PC-3 (cell line): ENCODE measurements around the gene ECD. TPM values are rescaled to one million over a fixed set of nuclear protein-coding genes. Genes with fewer than 3 reads are reported as not detected.
A peak's percentile ranks its signal among the peaks of the same experiment; 100 is the strongest.

Experiments used
- ATAC-seq: fragments of 200-7000 bp; cut with Tn5 transposase; 2 replicates; pipeline ENCODE4 v1.9.1; 2020; ENCODE audit warnings: mild to moderate bottlenecking, moderate library complexity
- BruUV-seq: library from RNA; stranded (reverse); fragments of 400-500 nt; replicated peaks from 2 replicates; lab custom pipeline; 2021; lab: Mats Ljungman, UMichigan
- CTCF ChIA-PET: fragments of 300-600 bp; sonication (Branson Sonifier 250); formaldehyde crosslinking; loops from one replicate; lab custom pipeline; 2022; ENCODE audit warnings: antibody characterized with exemption; lab: Charles Lee
- POLR2A ChIA-PET: fragments of 300-600 bp; sonication (Branson Sonifier 250); formaldehyde crosslinking; loops from one replicate; lab custom pipeline; 2022; ENCODE audit warnings: antibody characterized with exemption; ENCODE audit not compliant: unreplicated experiment; lab: Charles Lee
- DNase-seq: peaks from one replicate; pipeline ENCODE4 v3.0.0-alpha.2; 2015
- H2AFZ ChIP-seq: fragments of 300-600 bp; sonication (generic); 2 replicates; pipeline ENCODE4 v1.6.0; 2016; ENCODE audit warnings: antibody characterized with exemption, low read length
- H3F3A ChIP-seq: fragments of 300-600 bp; sonication (generic); one replicate; pipeline ENCODE4 v1.6.0; 2017; ENCODE audit warnings: antibody characterized with exemption, low read length, control low read depth, mild to moderate bottlenecking; ENCODE audit not compliant: unreplicated experiment
- H3K27ac ChIP-seq: fragments of 300-600 bp; sonication (generic); 2 replicates; pipeline ENCODE4 v1.5.1; 2016; ENCODE audit warnings: mild to moderate bottlenecking, low read length
- H3K27me3 ChIP-seq: fragments of 300-600 bp; sonication (generic); 2 replicates; pipeline ENCODE4 v1.6.1; 2016; ENCODE audit warnings: low read length, mixed read lengths
- H3K36me3 ChIP-seq: fragments of 300-600 bp; sonication (generic); 2 replicates; pipeline ENCODE4 v1.6.1; 2016; ENCODE audit warnings: low read depth, mixed run types, low read length, mixed read lengths
- H3K4me1 ChIP-seq: fragments of 300-600 bp; sonication (generic); 2 replicates; pipeline ENCODE4 v1.5.1; 2016; ENCODE audit warnings: low read length; ENCODE audit not compliant: insufficient read depth
- H3K4me2 ChIP-seq: fragments of 300-600 bp; sonication (generic); 2 replicates; pipeline ENCODE4 v1.6.0; 2016; ENCODE audit warnings: low read length
- H3K4me3 ChIP-seq: fragments of 300-600 bp; sonication (generic); 2 replicates; pipeline ENCODE4 v1.5.1; 2016; ENCODE audit warnings: mild to moderate bottlenecking, low read length, mixed read lengths
- H3K79me2 ChIP-seq: fragments of 300-600 bp; sonication (generic); 2 replicates; pipeline ENCODE4 v1.6.1; 2017; ENCODE audit warnings: low read length, mixed read lengths
- H3K9ac ChIP-seq: fragments of 300-600 bp; sonication (generic); 2 replicates; pipeline ENCODE4 v1.6.0; 2016; ENCODE audit warnings: mild to moderate bottlenecking, low read length
- H3K9me2 ChIP-seq: fragments of 300-600 bp; sonication (generic); replicated peaks from 2 replicates; pipeline ENCODE4 v1.6.1; 2016; ENCODE audit warnings: mixed run types, low read length, mixed read lengths
- H3K9me3 ChIP-seq: fragments of 300-600 bp; sonication (generic); 2 replicates; pipeline ENCODE4 v1.6.1; 2016; ENCODE audit warnings: low read length, mixed read lengths
- H4K20me1 ChIP-seq: fragments of 300-600 bp; sonication (generic); 2 replicates; pipeline ENCODE4 v1.6.1; 2016; ENCODE audit warnings: low read length, mixed read lengths
- CTCF ChIP-seq: fragments of 300-600 bp; sonication (generic); conservative IDR thresholded peaks from 2 replicates; pipeline ENCODE4 v1.5.1; 2017; ENCODE audit warnings: antibody characterized with exemption, low read depth, mild to moderate bottlenecking, low read length
- EZH2 ChIP-seq: fragments of 300-600 bp; sonication (generic); IDR thresholded peaks from one replicate; pipeline ENCODE4 v1.6.1; 2017; ENCODE audit warnings: antibody characterized with exemption, mild to moderate bottlenecking, low read length; ENCODE audit not compliant: unreplicated experiment
- EZH2phosphoT487 ChIP-seq: fragments of 300-600 bp; sonication (generic); IDR thresholded peaks from 2 replicates; pipeline ENCODE4 v1.6.1; 2018; ENCODE audit warnings: mild to moderate bottlenecking, antibody characterized with exemption, low read length, borderline replicate concordance
- intact Hi-C: fragments of 100-400 bp; cut with micrococcal nuclease; formaldehyde crosslinking; loops from 2 replicates; pipeline ENCODE4 v1.9.0; 2023
- total RNA-seq: library from RNA; depleted of rRNA; stranded (reverse); fragments of >200 nt; gene quantifications from 2 replicates; pipeline ENCODE4 v1.2.3, GENCODE V29; 2014

ECD gene
- total RNA-seq, 1 experiment from 2014 or later: 108 TPM

- intact Hi-C loops: loop anchor here (1.0 to 5.0 kb wide), 4 partner anchors 26 to 115 kb away; partner anchors contain the start of genes NUDT13 and P4HA1
- Histone ChIP-seq H2AFZ (no peak overlapping the region), H3K9me3 (no peaks in the 10 kb centered on the region), H4K20me1 (peaks cover 39% of the 10 kb centered on the region), H3K27ac (no peak overlapping the region), H3K9me2 (no peaks in the 10 kb centered on the region), H3K4me3 (no peak overlapping the region), H3K4me2 (no peak overlapping the region), H3K79me2 (peaks cover 51% of the 10 kb centered on the region), H3K4me1 (peaks cover 4% of the 10 kb centered on the region; the same call in 1 of the 2 replicates), H3K27me3 (no peaks in the 10 kb centered on the region), H3K9ac (no peak overlapping the region), H3F3A (no peaks in the 10 kb centered on the region), H3K36me3 (peaks cover 61% of the 10 kb centered on the region)
- no TSS peak for BruUV-seq
- DNase-seq: peak; percentile 97
- CTCF ChIA-PET: interaction anchor here (0.6 to 2.9 kb wide), 5 partner anchors 9 to 325 kb away, joined by 3 to 14 read pairs (median 4); partner anchors contain the start of gene P4HA1
- ATAC-seq: peak; percentile 62
- no peak for TF ChIP-seq EZH2phosphoT487
- TF ChIP-seq EZH2: no peak
- TF ChIP-seq CTCF: peak; percentile 99
- POLR2A ChIA-PET: no interaction called here
Measured at GRCh38 chr10:73159038-73159648, 8.7 kb downstream of the ECD start.

- Histone ChIP-seq H4K20me1 (peaks cover 12% of the 10 kb centered on the region), H3K9ac (no peak overlapping the region), H2AFZ (no peak overlapping the region), H3K79me2 (peaks cover 25% of the 10 kb centered on the region), H3K27me3 (no peaks in the 10 kb centered on the region), H3K4me1 (no peaks in the 10 kb centered on the region), H3K4me3 (no peak overlapping the region), H3K27ac (no peak overlapping the region), H3K9me3 (no peaks in the 10 kb centered on the region), H3K36me3 (peaks cover 60% of the 10 kb centered on the region), H3K4me2 (no peak overlapping the region), H3K9me2 (no peaks in the 10 kb centered on the region), H3F3A (peaks cover 3% of the 10 kb centered on the region)
- intact Hi-C loops: loop anchor here (5.0 kb wide), 1 partner anchor 44 kb away; the partner anchor contains the start of gene NUDT13
- no peak for ATAC-seq
- ChIA-PET POLR2A (no interaction called here), CTCF (no interaction called here)
- TF ChIP-seq EZH2 (no peak), CTCF (no peak), EZH2phosphoT487 (no peak)
- TSS peak; percentile 6 for BruUV-seq
- DNase-seq: no peak
Measured at GRCh38 chr10:73156054-73156453, 11.8 kb downstream of the ECD start.

- H2AFZ ChIP-seq: no peak overlapping the region
- no TSS peak for BruUV-seq
Measured at GRCh38 chr10:73152009-73152408, 15.8 kb downstream of the ECD start.

More at GRCh38 chr10:73152009-73152408, 15.8 kb downstream of the ECD start:
- Histone ChIP-seq H3K27me3 (no peaks in the 10 kb centered on the region), H3K9me2 (no peaks in the 10 kb centered on the region), H3K4me3 (no peak overlapping the region), H3K4me1 (no peaks in the 10 kb centered on the region), H3K9ac (no peak overlapping the region), H3K79me2 (peaks cover 21% of the 10 kb centered on the region; the same call in 1 of the 2 replicates), H3K9me3 (no peaks in the 10 kb centered on the region), H3K27ac (no peak overlapping the region), H3F3A (peaks cover 13% of the 10 kb centered on the region), H3K4me2 (no peak overlapping the region), H4K20me1 (peaks cover 16% of the 10 kb centered on the region; the same call in 1 of the 2 replicates), H3K36me3 (peaks cover 69% of the 10 kb centered on the region)
- TF ChIP-seq EZH2: no peak
- TF ChIP-seq CTCF: no peak
- TF ChIP-seq EZH2phosphoT487: no peak
- ChIA-PET CTCF (no interaction called here), POLR2A (no interaction called here)
- intact Hi-C loops: no loop called here
- ATAC-seq: no peak
- no peak for DNase-seq
